Measurements from ENCODE around the gene SFN.

DNA sequence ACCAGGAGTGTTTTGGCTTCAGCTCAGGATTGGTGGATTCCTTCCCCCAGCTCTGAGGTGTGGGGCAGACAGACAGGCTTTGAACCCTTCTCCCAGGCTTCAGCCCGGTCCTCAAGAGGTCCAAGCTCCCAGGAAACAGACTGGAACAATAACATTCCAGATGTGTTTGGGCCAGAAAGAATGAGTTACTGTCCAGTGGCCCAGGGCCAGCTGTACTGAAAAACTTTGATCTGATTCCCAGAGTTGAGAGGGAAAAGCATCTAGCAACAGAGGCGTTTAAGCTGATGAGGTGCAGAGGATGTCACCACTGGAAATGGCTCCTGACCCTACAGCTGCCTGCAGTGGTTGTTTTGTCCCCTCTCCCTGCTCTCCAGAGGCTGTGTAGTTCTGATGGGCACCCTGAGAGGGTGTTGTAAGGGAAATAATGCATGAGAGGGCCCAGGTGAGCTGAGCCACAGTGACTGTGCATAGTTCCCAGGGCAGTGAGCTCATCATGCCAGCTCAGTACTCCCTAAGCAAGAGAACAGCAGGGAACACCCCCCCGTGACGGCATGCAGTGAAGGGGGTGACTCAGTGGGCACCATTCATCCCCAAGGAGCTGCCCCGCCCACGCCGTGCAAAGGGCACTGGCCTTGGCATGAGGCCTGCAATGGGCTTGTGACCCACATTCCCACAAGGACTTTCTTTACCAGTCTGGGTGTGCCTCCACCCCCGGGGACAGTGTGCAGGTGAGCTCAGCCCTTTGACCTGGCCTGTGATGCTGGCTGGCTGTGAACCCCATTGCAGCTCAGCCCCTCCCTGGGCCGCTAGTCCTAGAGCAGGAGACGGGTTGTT lies 13.8 kb upstream of the SFN start:
- TF ChIP-seq, protein P1, sequence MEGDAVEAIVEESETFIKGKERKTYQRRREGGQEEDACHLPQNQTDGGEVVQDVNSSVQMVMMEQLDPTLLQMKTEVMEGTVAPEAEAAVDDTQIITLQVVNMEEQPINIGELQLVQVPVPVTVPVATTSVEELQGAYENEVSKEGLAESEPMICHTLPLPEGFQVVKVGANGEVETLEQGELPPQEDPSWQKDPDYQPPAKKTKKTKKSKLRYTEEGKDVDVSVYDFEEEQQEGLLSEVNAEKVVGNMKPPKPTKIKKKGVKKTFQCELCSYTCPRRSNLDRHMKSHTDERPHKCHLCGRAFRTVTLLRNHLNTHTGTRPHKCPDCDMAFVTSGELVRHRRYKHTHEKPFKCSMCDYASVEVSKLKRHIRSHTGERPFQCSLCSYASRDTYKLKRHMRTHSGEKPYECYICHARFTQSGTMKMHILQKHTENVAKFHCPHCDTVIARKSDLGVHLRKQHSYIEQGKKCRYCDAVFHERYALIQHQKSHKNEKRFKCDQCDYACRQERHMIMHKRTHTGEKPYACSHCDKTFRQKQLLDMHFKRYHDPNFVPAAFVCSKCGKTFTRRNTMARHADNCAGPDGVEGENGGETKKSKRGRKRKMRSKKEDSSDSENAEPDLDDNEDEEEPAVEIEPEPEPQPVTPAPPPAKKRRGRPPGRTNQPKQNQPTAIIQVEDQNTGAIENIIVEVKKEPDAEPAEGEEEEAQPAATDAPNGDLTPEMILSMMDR (IDR thresholded peaks at IDR 0.05; ENCODE audit: insufficient read depth, low read depth, low read length) = no peak
- no peak for TF ChIP-seq EZH2 (IDR thresholded peaks at IDR 0.05; ENCODE audit: insufficient read depth, low read length)
